Ishikawa (cell line): ENCODE data around the gene DNMT3B.
A peak's percentile ranks its signal among the peaks of the same experiment; 100 is the strongest.

Experiments
- CEBPB ChIP-seq: IDR thresholded peaks from 2 replicates; pipeline ENCODE4 v1.6.1; 2012
- CREB1 ChIP-seq: IDR thresholded peaks from 2 replicates; pipeline ENCODE4 v1.6.1; 2012; ENCODE audit warnings: low read depth
- EGR1 ChIP-seq: IDR thresholded peaks from 2 replicates; pipeline ENCODE4 v1.6.1; 2012
- EP300 ChIP-seq: IDR thresholded peaks from 2 replicates; pipeline ENCODE4 v1.6.1; 2012; ENCODE audit warnings: borderline replicate concordance
- FOXM1 ChIP-seq: IDR thresholded peaks from 2 replicates; pipeline ENCODE4 v1.6.1; 2012; ENCODE audit warnings: low read depth, borderline replicate concordance
- NFIC ChIP-seq: IDR thresholded peaks from 2 replicates; pipeline ENCODE4 v1.6.1; 2012
- RAD21 ChIP-seq: IDR thresholded peaks from 2 replicates; pipeline ENCODE4 v1.6.1; 2012; ENCODE audit warnings: low read depth
- TAF1 ChIP-seq: IDR thresholded peaks from 2 replicates; pipeline ENCODE4 v1.6.1; 2012; ENCODE audit warnings: low read depth, mild to moderate bottlenecking
- TCF12 ChIP-seq: IDR thresholded peaks from 2 replicates; pipeline ENCODE4 v1.6.1; 2012; ENCODE audit warnings: low read depth
- TEAD4 ChIP-seq: IDR thresholded peaks from 2 replicates; pipeline ENCODE4 v1.6.1; 2012
- YY1 ChIP-seq: IDR thresholded peaks from 2 replicates; pipeline ENCODE4 v1.6.1; 2012; ENCODE audit warnings: low read depth
- ZBTB7A ChIP-seq: IDR thresholded peaks from 2 replicates; pipeline ENCODE4 v1.6.1; 2012; ENCODE audit warnings: low read depth
- TF ChIP-seq, protein P1 (sequence below): IDR thresholded peaks from 2 replicates; pipeline ENCODE4 v1.6.1; 2012
- TF ChIP-seq, protein P2 (sequence below): IDR thresholded peaks from 2 replicates; pipeline ENCODE4 v1.6.1; 2012
- TF ChIP-seq, protein P3 (sequence below): IDR thresholded peaks from 2 replicates; pipeline ENCODE4 v1.6.1; 2012; ENCODE audit warnings: low read depth, mild to moderate bottlenecking

Gene DNMT3B

DNA sequence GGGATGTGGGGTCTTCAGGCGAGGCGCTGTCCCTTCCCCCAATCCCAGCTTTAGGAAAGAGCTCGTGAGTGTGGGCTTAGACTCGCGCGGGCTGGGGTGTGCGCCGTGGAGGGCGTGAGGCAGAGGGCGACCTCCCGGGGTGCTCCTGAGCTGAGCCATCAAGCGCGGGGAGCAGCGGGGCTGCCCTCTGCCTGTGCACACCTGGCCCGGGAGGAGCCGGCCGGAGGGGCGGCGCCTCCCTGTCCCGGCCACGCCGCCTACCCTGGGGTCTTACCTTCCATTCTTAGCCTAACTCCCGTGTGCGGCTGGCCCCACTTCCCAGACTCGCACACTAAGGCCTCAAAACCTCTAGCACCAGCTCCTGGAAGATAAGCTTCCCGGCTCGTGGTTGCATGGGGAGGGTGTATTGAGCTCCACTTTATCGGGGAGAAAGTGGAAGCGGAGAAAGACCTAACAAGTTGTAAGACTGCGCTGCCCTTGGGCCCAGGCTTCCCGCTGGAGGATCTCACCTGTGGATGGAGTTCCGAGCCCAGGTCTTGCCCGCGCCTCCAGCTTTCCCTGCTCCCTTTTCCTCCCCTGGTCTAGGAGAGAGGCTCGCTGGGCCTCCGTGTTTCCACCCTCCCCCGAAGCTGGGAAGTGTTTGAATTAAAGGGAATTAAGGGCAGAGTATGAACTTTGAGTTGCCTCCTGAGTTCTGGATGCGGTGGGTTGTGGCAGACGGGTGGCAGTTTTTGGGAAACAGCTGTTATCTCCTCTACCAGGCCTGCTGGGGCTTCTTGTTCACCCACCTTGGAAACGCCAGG lies 1.2 kb downstream of the DNMT3B start:
- TF ChIP-seq NFIC = no peak
- 0 out of 2 replicates have a peak, but pooled peaks have one; percentile 25 for TF ChIP-seq ZBTB7A

DNA sequence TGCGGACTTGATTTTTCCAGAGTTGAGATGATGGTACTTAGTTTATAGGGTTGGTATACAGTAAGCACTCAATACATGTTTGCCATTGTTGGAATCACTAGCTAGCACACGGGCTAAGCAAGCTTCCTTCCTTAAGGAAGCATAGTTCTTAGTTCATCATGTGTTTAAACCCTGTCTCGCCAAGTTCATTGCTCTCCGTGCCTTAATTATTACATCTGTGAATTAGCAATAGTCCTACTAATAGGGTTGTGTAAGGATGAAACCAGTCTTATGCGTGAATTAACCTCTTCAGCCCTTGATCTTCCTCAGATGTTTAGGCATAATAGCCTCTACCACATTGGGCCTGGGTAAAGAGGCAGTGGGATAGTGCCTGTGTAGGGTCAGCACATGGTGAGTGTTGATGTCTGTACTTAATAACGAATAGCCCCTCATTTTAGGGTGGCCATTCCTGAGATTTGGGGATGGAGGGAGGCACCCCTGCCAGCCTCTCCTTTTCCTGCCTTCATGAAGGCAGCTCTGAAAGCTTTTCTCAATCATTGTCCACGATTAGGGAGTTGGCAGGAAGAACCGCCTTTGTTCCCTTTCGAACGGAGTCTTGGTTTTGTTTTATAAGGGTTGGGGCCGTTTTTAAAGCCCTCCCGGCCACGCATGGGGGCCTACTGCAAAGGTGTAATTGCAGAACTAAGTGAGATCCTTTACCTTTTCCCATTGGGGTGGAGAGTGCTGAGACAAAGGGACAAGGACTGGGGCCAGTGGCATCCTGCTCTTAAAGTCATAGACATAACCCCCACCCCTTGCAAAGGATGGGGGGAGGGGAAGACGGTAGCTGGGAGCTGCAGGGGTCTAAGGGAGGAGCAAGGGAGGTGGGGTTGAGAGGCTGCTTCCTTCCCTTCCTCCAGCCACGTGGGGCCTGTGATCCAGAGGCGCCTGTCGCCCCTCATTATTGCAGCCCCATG lies 2.1 kb downstream of the DNMT3B start:
- no peak for TF ChIP-seq ZBTB7A
- no peak for TF ChIP-seq RAD21
- TF ChIP-seq, protein P1, sequence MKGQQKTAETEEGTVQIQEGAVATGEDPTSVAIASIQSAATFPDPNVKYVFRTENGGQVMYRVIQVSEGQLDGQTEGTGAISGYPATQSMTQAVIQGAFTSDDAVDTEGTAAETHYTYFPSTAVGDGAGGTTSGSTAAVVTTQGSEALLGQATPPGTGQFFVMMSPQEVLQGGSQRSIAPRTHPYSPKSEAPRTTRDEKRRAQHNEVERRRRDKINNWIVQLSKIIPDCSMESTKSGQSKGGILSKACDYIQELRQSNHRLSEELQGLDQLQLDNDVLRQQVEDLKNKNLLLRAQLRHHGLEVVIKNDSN = no peak
- TF ChIP-seq EGR1 = no peak
- no peak for TF ChIP-seq EP300
- TF ChIP-seq, protein P2, sequence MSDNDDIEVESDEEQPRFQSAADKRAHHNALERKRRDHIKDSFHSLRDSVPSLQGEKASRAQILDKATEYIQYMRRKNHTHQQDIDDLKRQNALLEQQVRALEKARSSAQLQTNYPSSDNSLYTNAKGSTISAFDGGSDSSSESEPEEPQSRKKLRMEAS = no peak
- TF ChIP-seq TAF1 = no peak
- no peak for TF ChIP-seq TCF12
- no peak for TF ChIP-seq YY1
- no peak for TF ChIP-seq CEBPB
- TF ChIP-seq CREB1 = no peak
- TF ChIP-seq, protein P3, sequence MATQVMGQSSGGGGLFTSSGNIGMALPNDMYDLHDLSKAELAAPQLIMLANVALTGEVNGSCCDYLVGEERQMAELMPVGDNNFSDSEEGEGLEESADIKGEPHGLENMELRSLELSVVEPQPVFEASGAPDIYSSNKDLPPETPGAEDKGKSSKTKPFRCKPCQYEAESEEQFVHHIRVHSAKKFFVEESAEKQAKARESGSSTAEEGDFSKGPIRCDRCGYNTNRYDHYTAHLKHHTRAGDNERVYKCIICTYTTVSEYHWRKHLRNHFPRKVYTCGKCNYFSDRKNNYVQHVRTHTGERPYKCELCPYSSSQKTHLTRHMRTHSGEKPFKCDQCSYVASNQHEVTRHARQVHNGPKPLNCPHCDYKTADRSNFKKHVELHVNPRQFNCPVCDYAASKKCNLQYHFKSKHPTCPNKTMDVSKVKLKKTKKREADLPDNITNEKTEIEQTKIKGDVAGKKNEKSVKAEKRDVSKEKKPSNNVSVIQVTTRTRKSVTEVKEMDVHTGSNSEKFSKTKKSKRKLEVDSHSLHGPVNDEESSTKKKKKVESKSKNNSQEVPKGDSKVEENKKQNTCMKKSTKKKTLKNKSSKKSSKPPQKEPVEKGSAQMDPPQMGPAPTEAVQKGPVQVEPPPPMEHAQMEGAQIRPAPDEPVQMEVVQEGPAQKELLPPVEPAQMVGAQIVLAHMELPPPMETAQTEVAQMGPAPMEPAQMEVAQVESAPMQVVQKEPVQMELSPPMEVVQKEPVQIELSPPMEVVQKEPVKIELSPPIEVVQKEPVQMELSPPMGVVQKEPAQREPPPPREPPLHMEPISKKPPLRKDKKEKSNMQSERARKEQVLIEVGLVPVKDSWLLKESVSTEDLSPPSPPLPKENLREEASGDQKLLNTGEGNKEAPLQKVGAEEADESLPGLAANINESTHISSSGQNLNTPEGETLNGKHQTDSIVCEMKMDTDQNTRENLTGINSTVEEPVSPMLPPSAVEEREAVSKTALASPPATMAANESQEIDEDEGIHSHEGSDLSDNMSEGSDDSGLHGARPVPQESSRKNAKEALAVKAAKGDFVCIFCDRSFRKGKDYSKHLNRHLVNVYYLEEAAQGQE = no peak
- TF ChIP-seq NFIC = no peak
- TF ChIP-seq FOXM1 = no peak
- no peak for TF ChIP-seq TEAD4

DNA sequence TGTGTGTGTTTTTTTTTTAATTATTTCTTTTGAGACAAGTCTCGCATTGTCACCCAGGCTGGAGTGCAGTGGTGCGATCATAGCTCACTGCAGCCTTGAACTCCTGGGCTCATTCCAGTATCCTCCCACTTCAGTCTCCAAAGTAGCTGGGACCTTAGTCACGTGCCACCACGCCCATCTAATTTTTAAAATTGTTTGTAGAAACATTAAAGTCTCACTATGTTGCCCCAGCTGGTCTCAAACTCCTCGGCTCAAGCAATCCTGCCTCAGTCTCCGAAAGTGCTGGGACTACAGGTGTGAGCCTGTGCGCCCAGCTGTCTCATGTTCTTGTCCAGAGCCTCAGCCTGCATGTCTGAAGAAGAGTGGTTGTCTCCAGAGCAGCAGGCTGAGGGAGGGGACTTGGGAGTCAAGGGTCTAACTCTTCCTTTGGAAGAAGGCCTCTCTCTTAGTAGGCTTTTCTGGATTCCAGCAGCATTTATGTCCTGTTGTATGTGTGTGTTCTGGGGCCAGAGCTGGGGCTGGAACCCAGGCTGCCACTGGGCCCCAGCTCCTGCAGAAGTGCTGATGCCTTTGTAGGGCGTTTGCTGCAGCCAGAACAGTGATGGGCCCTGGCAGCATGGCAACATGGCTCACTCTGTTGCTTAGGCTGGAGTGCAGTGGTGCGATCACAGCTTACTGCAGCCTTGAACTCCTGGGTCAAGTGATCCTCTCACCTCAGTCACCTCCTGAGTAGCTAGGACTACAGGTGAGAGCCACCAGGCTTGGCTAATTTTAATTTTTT lies 5.4 kb downstream of the DNMT3B start:
- TF ChIP-seq EP300 = no peak
- TF ChIP-seq, protein P1 = peak; percentile 64
- TF ChIP-seq EGR1 = no peak

DNA sequence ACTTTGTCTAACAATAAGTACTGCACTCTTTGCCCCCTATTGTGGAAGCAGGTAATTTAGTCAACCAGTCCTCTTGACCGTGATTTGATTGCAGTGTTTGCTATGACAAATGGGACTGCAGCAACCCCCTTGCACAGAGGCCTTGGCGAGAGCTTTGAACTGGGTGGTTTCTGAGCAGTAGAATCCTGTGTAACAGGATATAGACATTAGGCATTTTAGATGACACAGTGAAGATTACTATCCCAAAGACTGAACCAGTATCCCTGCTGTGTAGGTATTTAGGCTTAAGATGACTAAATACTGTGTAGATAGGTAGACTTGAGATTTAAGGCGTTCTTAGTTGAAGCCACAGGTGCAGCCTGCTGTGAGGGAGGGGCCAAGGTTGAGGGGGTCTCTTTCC lies 9.9 kb downstream of the DNMT3B start:
- TF ChIP-seq FOXM1 = no peak
- TF ChIP-seq CEBPB = no peak
- no peak for TF ChIP-seq EP300
- TF ChIP-seq YY1 = no peak
- TF ChIP-seq, protein P2 = no peak
- TF ChIP-seq ZBTB7A = no peak
- no peak for TF ChIP-seq CREB1
- TF ChIP-seq TAF1 = no peak
- no peak for TF ChIP-seq TEAD4
- no peak for TF ChIP-seq NFIC
- no peak for TF ChIP-seq EGR1
- TF ChIP-seq RAD21 = no peak
- TF ChIP-seq, protein P1 = no peak
- TF ChIP-seq, protein P3 = no peak
- TF ChIP-seq TCF12 = no peak
